GM19240 (cell line): ENCODE results near the gene CFAP44.
"Not testable (repeated sequence)": the region's sequence is repeated elsewhere in the genome, so short reads cannot be mapped to it uniquely, and the experiment has no call there.

Experiments
- DNase-seq: peaks from one replicate; pipeline ENCODE4 v3.0.0; 2011; ENCODE audit warnings: low spot score; ENCODE audit not compliant: insufficient read length

Gene CFAP44

GRCh38 chr3:113441051-113441770 is at the start of gene CFAP44:
TSS of gene CFAP44 (minus strand) at chr3:113441493. CDS start at chr3:113433664, 7,829 bp downstream.
- DNase-seq = no peak

GRCh38 chr3:113485161-113485609 is 43.9 kb upstream of the CFAP44 start:
- no peak for DNase-seq

GRCh38 chr3:113468539-113468938 is 27.2 kb upstream of the CFAP44 start:
- DNase-seq = no peak

GRCh38 chr3:113461488-113461887 is 20.2 kb upstream of the CFAP44 start:
- DNase-seq = no peak

GRCh38 chr3:113458554-113458953 is 17.3 kb upstream of the CFAP44 start:
- DNase-seq = not testable (repeated sequence)

- DNase-seq = no peak
Observed at GRCh38 chr3:113455446-113455845, 14.2 kb upstream of the CFAP44 start.

- no peak for DNase-seq
Observed at GRCh38 chr3:113454630-113455029, 13.3 kb upstream of the CFAP44 start.

- DNase-seq = no peak
Observed at GRCh38 chr3:113454057-113454456, 12.8 kb upstream of the CFAP44 start.

- no peak for DNase-seq
Observed at GRCh38 chr3:113450911-113451310, 9.6 kb upstream of the CFAP44 start.

- no peak for DNase-seq
Observed at GRCh38 chr3:113439606-113440005, 1.7 kb downstream of the CFAP44 start.

- DNase-seq = no peak
Observed at GRCh38 chr3:113438224-113438623, 3.1 kb downstream of the CFAP44 start.

GRCh38 chr3:113437411-113437810 is 3.9 kb downstream of the CFAP44 start:
- DNase-seq = no peak

GRCh38 chr3:113436809-113437208 is 4.5 kb downstream of the CFAP44 start:
- DNase-seq = peak; percentile 3

- DNase-seq = no peak
Observed at GRCh38 chr3:113431811-113432210, 9.5 kb downstream of the CFAP44 start.

GRCh38 chr3:113428581-113428980 is 12.7 kb downstream of the CFAP44 start:
- no peak for DNase-seq

- no peak for DNase-seq
Observed at GRCh38 chr3:113423699-113424098, 17.6 kb downstream of the CFAP44 start.

GRCh38 chr3:113421082-113421481 is 20.2 kb downstream of the CFAP44 start:
- no peak for DNase-seq

- DNase-seq = no peak
Observed at GRCh38 chr3:113409676-113410075, 31.6 kb downstream of the CFAP44 start.

- no peak for DNase-seq
Observed at GRCh38 chr3:113405180-113405579, 36.1 kb downstream of the CFAP44 start.

GRCh38 chr3:113404637-113405036 is 36.7 kb downstream of the CFAP44 start:
- DNase-seq = no peak
